CD4-positive, alpha-beta T cell (primary cell): Measurements from ENCODE around the gene BMI1. TPM values are rescaled to one million over a fixed set of nuclear protein-coding genes. Genes with fewer than 3 reads are reported as not detected.
"Not testable (repeated sequence)": the region's sequence is repeated elsewhere in the genome, so short reads cannot be mapped to it uniquely, and the experiment has no call there.

ENCODE experiments used
- ATAC-seq: fragments of 200-7000 bp; cut with Tn5 transposase; one replicate; pipeline ENCODE4 v1.10.0; 2022; ENCODE audit warnings: mild to moderate bottlenecking; ENCODE audit not compliant: poor library complexity
- CTCF ChIA-PET: fragments of 350-600 bp; sonication (Branson Sonifier 250); formaldehyde crosslinking; loops from one replicate; lab custom pipeline; 2021; ENCODE audit warnings: antibody characterized with exemption, inconsistent platforms; lab: Charles Lee
- POLR2A ChIA-PET: fragments of 350-600 bp; sonication (Branson Sonifier 250); formaldehyde crosslinking; loops from one replicate; lab custom pipeline; 2021; ENCODE audit warnings: antibody characterized with exemption, inconsistent platforms; lab: Charles Lee
- DNase-seq, 14 experiments: peaks; one replicate each; pipeline ENCODE4 v3.0.0-alpha.2; 2013 to 2020; ENCODE audit warnings: mixed read lengths in 2 of 14
- H3K27ac ChIP-seq, 2 donors: one replicate each; pipeline versions ENCODE4 v1.5.1 to v1.7.0; 2013; ENCODE audit warnings: low read length in 2 of 2, low read depth in 1 of 2, mild to moderate bottlenecking in 1 of 2
- H3K27me3 ChIP-seq, 2 experiments: 1 replicate in 1 of 2; 2 replicates in 1 of 2; pipeline versions ENCODE4 v1.6.1 to v1.7.0; 2013; ENCODE audit warnings: low read length in 2 of 2, control low read depth in 1 of 2, mild to moderate bottlenecking in 1 of 2, moderate library complexity in 1 of 2; ENCODE audit not compliant: insufficient read depth in 2 of 2, control insufficient read depth in 1 of 2
- H3K36me3 ChIP-seq: one replicate; pipeline ENCODE4 v1.6.1; 2013; ENCODE audit warnings: low read length, control low read depth; ENCODE audit not compliant: insufficient read depth
- H3K4me1 ChIP-seq: one replicate; pipeline ENCODE4 v1.6.1; 2013; ENCODE audit warnings: low read length, control low read depth; ENCODE audit not compliant: insufficient read depth
- H3K4me3 ChIP-seq: one replicate; pipeline ENCODE4 v1.5.1; 2013; ENCODE audit warnings: mild to moderate bottlenecking, low read length, moderate library complexity
- H3K9me3 ChIP-seq, 2 experiments: 1 replicate in 1 of 2; 2 replicates in 1 of 2; pipeline versions ENCODE4 v1.6.1 to v1.7.0; 2013; ENCODE audit warnings: low read length in 2 of 2, mild to moderate bottlenecking in 2 of 2, control low read depth in 1 of 2, moderate library complexity in 1 of 2; ENCODE audit not compliant: control insufficient read depth in 1 of 2, insufficient read depth in 1 of 2
- H3K27ac Mint-ChIP-seq: one replicate; pipeline ENCODE4 v1.8.0; 2020; ENCODE audit warnings: mixed read lengths
- H3K27me3 Mint-ChIP-seq: one replicate; pipeline ENCODE4 v1.8.0; 2021; ENCODE audit warnings: mixed read lengths
- H3K36me3 Mint-ChIP-seq: one replicate; pipeline ENCODE4 v1.8.0; 2021; ENCODE audit warnings: low read depth, mixed read lengths
- H3K4me1 Mint-ChIP-seq: one replicate; pipeline ENCODE4 v1.8.0; 2021; ENCODE audit warnings: low read depth, mixed read lengths
- H3K4me3 Mint-ChIP-seq: one replicate; pipeline ENCODE4 v1.8.0; 2020; ENCODE audit warnings: mild to moderate bottlenecking, mixed read lengths
- H3K9me3 Mint-ChIP-seq: one replicate; pipeline ENCODE4 v1.8.0; 2020; ENCODE audit warnings: mixed read lengths
- CTCF ChIP-seq: fragments of 200-600 bp; IDR thresholded peaks from one replicate; pipeline ENCODE4 v1.8.0; 2022; ENCODE audit warnings: antibody characterized with exemption, mild to moderate bottlenecking
- intact Hi-C, 2 experiments: fragments of 100-400 bp; cut with DNase I in 1 of 2; cut with micrococcal nuclease in 1 of 2; formaldehyde crosslinking; loops; one replicate each; pipeline versions ENCODE4 v1.15.1 to v1.9.0; 2023 to 2025; cut with DNase I, micrococcal nuclease
- total RNA-seq, 174 experiments: library from RNA in 2 of 174; stranded (reverse) in 2 of 174; gene quantifications; one replicate each; pipeline ENCODE4 v1.2.3 and lab custom pipeline; 2021 to 2026

BMI1 gene
- total RNA-seq, 2 experiments from 2014 or later: 65.4 to 69.3 TPM

GRCh38 chr10:22351131-22351703, 30.3 kb downstream of the BMI1 start:
- Histone ChIP-seq H3K27me3 (peaks cover under 1 to 14% of the 10 kb centered on the region in 2 experiments), H3K4me1 (no peaks in the 10 kb centered on the region), H3K4me3 (no peak overlapping the region), H3K27ac (no peak overlapping the region), H3K9me3 (no peaks in the 10 kb centered on the region), H3K36me3 (no peaks in the 10 kb centered on the region)
- no peaks in the 10 kb centered on the region for H3K36me3 Mint-ChIP-seq
- no peaks in the 10 kb centered on the region for H3K4me1 Mint-ChIP-seq
- H3K27me3 Mint-ChIP-seq: peaks cover 28% of the 10 kb centered on the region
- no peak for TF ChIP-seq CTCF
- intact Hi-C loops: no loop called here
- no peaks in the 10 kb centered on the region for H3K9me3 Mint-ChIP-seq
- H3K4me3 Mint-ChIP-seq: no peak overlapping the region
- CTCF ChIA-PET: no interaction called here
- POLR2A ChIA-PET: no interaction called here
- DNase-seq (no peak), ATAC-seq (no peak)
- H3K27ac Mint-ChIP-seq: no peak overlapping the region

DNA sequence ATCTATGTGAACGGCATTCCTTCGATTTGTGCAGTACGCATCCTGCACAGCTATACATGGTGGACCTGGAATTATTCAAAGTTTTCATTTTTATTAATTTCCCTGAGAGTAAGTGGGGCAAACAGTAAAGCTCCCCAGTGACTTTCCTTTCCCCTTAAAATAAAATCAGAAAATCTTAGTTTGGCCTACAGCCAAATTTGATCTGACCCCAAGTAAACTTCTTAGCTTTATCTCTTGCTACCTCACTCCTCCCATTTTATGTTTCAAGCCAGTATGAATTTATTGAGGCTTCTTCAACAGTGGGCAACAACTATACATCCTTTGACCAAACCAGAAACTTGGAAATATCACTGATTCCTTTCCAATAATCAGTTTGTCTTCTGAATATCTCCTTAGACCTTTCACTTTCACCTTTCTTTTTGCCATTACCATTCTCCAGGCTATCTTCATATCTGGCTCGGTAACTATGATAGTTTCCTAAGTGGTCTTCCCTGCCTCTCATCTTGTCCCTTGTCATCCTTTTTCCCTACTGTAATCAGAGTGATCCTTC, 35.5 kb downstream of the BMI1 start:
- Mint-ChIP-seq H3K36me3 (no peaks in the 10 kb centered on the region), H3K4me3 (no peak overlapping the region), H3K4me1 (no peaks in the 10 kb centered on the region), H3K9me3 (no peaks in the 10 kb centered on the region), H3K27ac (no peak overlapping the region), H3K27me3 (peaks cover 10% of the 10 kb centered on the region)
- H3K27me3 ChIP-seq: no peaks in the 10 kb centered on the region
- intact Hi-C loops: no loop called here
- H3K9me3 ChIP-seq: no peaks in the 10 kb centered on the region
- no peak for TF ChIP-seq CTCF
- H3K36me3 ChIP-seq: no peaks in the 10 kb centered on the region
- ATAC-seq: no peak
- no peaks in the 10 kb centered on the region for H3K4me1 ChIP-seq
- DNase-seq: no peak
- POLR2A ChIA-PET: interaction anchor here (0.8 kb wide), 1 partner anchor 16 kb away, joined by 3 read pairs; no protein-coding TSS in a partner anchor
- no peak overlapping the region for H3K4me3 ChIP-seq
- H3K27ac ChIP-seq: no peak overlapping the region
- CTCF ChIA-PET: no interaction called here

- POLR2A ChIA-PET: not testable (repeated sequence)
Observed at GRCh38 chr10:22357770-22358169, 36.9 kb downstream of the BMI1 start.

GRCh38 chr10:22363305-22363704, 42.4 kb downstream of the BMI1 start:
- intact Hi-C loops: no loop called here
- Histone ChIP-seq H3K4me1 (no peaks in the 10 kb centered on the region), H3K27me3 (peaks cover 0 to 6% of the 10 kb centered on the region in 2 experiments), H3K9me3 (no peaks in the 10 kb centered on the region), H3K36me3 (no peaks in the 10 kb centered on the region), H3K4me3 (no peak overlapping the region), H3K27ac (no peak overlapping the region)
- no peak for TF ChIP-seq CTCF
- Mint-ChIP-seq H3K36me3 (no peaks in the 10 kb centered on the region), H3K27me3 (peaks cover 4% of the 10 kb centered on the region), H3K9me3 (no peaks in the 10 kb centered on the region), H3K4me1 (no peaks in the 10 kb centered on the region), H3K4me3 (no peak overlapping the region), H3K27ac (no peak overlapping the region)
- ChIA-PET POLR2A (no interaction called here), CTCF (no interaction called here)
- DNase-seq (no peak), ATAC-seq (no peak)

More at GRCh38 chr10:22357770-22358169, 36.9 kb downstream of the BMI1 start:
- ATAC-seq, intact Hi-C loops, H3K36me3 Mint-ChIP-seq, DNase-seq, H3K9me3 ChIP-seq, H3K4me1 ChIP-seq, CTCF ChIA-PET, H3K4me3 ChIP-seq, H3K27ac ChIP-seq, H3K9me3 Mint-ChIP-seq, H3K36me3 ChIP-seq, H3K27ac Mint-ChIP-seq, H3K4me3 Mint-ChIP-seq, H3K27me3 ChIP-seq, H3K4me1 Mint-ChIP-seq: not testable (repeated sequence)
- H3K27me3 Mint-ChIP-seq: peaks cover 10% of the 10 kb centered on the region
